ENCODE results near the gene ACAD10. TPM values are rescaled to one million over a fixed set of nuclear protein-coding genes. Genes with fewer than 3 reads are reported as not detected.

ACAD10 gene
- total RNA-seq, 2 experiments from 2014 or later = 22.5 to 24.2 TPM

Small RNAs within 50 kb of the gene (microRNA-seq; reads per million reads assigned to microRNA genes)
- gene MIR6761 (ENCODE audit: borderline microRNAs expressed, borderline number of aligned reads, borderline replicate concordance) = not detected

Other genes with a start within 250 kb of the ACAD10 start
- 10 to 100 TPM; 38.2 to 39.4 TPM for gene ATXN2, start 86.7 kb upstream of the ACAD10 start, total RNA-seq
- 10 to 100 TPM; 16.8 to 18.0 TPM for gene BRAP, start 97 bp upstream of the ACAD10 start, total RNA-seq
- gene ALDH2, start 80.9 kb downstream of the ACAD10 start, total RNA-seq = 1 to 10 TPM; 1.9 to 3.1 TPM
- gene MAPKAPK5, start 156.2 kb downstream of the ACAD10 start, total RNA-seq = 10 to 100 TPM; 53.7 to 53.9 TPM